Measurements from ENCODE around the gene TUT4. TPM values are rescaled to one million over a fixed set of nuclear protein-coding genes. Genes with fewer than 3 reads are reported as not detected.

Gene TUT4
- total and polyA plus RNA-seq, 2 experiments from 2014 or later = 69.9 to 116 TPM

GRCh38 chr1:52426371-52426770 is 126.5 kb downstream of the TUT4 start (continued):
- no peak for TF ChIP-seq CTCF (conservative IDR thresholded peaks at IDR 0.05; ENCODE audit: low read depth in 2 of 2)

- Histone ChIP-seq H3K27me3 (ENCODE audit: insufficient read depth) (no peaks in the 10 kb centered on the region), H3K27ac (ENCODE audit: low read depth) (peak overlapping the region; percentile 50; the same call in 1 of the 2 replicates), H3K36me3 (ENCODE audit: insufficient read depth) (peaks cover 10% of the 10 kb centered on the region), H3K4me3 (no peak overlapping the region), H3K4me1 (ENCODE audit: insufficient read depth) (0 out of 2 replicates have a peak, but pooled peaks cover 9% of the 10 kb centered on the region), H3K9me2 (ENCODE audit: insufficient read depth) (no peaks in the 10 kb centered on the region), H3K4me2 (no peak overlapping the region), H4K20me1 (replicated peaks; ENCODE audit: insufficient read depth) (0 out of 2 replicates have a peak, but pooled peaks cover 1% of the 10 kb centered on the region), H2AFZ (no peak overlapping the region), H3F3A (replicated peaks; ENCODE audit: low read depth) (0 out of 2 replicates have a peak, but pooled peaks cover 3% of the 10 kb centered on the region), H3K79me2 (replicated peaks; ENCODE audit: insufficient read depth) (no peaks in the 10 kb centered on the region; the same call in 1 of the 2 replicates)
- no peak for ATAC-seq
- no peak for DNase-seq (ENCODE audit: low spot score)
- no peak overlapping the region for H3K4me3 Mint-ChIP-seq
- H3K9me3 Mint-ChIP-seq = no peaks in the 10 kb centered on the region
- peaks cover 15% of the 10 kb centered on the region; the same call in 2 of the 3 replicates for H3K36me3 Mint-ChIP-seq (ENCODE audit: low read depth)
- H3K4me1 Mint-ChIP-seq = peaks cover 7% of the 10 kb centered on the region; the same call in 2 of the 3 replicates
- H3K27ac Mint-ChIP-seq = no peak overlapping the region
- H3K27me3 Mint-ChIP-seq (ENCODE audit: insufficient read depth, low read depth, poor library complexity) = peaks cover 4% of the 10 kb centered on the region
- no peak for TF ChIP-seq EZH2phosphoT487 (IDR thresholded peaks at IDR 0.05; ENCODE audit: unreplicated experiment)
- no peak for TF ChIP-seq STAT1 (IDR thresholded peaks at IDR 0.05; ENCODE audit: unreplicated experiment)
- TF ChIP-seq, protein P1, sequence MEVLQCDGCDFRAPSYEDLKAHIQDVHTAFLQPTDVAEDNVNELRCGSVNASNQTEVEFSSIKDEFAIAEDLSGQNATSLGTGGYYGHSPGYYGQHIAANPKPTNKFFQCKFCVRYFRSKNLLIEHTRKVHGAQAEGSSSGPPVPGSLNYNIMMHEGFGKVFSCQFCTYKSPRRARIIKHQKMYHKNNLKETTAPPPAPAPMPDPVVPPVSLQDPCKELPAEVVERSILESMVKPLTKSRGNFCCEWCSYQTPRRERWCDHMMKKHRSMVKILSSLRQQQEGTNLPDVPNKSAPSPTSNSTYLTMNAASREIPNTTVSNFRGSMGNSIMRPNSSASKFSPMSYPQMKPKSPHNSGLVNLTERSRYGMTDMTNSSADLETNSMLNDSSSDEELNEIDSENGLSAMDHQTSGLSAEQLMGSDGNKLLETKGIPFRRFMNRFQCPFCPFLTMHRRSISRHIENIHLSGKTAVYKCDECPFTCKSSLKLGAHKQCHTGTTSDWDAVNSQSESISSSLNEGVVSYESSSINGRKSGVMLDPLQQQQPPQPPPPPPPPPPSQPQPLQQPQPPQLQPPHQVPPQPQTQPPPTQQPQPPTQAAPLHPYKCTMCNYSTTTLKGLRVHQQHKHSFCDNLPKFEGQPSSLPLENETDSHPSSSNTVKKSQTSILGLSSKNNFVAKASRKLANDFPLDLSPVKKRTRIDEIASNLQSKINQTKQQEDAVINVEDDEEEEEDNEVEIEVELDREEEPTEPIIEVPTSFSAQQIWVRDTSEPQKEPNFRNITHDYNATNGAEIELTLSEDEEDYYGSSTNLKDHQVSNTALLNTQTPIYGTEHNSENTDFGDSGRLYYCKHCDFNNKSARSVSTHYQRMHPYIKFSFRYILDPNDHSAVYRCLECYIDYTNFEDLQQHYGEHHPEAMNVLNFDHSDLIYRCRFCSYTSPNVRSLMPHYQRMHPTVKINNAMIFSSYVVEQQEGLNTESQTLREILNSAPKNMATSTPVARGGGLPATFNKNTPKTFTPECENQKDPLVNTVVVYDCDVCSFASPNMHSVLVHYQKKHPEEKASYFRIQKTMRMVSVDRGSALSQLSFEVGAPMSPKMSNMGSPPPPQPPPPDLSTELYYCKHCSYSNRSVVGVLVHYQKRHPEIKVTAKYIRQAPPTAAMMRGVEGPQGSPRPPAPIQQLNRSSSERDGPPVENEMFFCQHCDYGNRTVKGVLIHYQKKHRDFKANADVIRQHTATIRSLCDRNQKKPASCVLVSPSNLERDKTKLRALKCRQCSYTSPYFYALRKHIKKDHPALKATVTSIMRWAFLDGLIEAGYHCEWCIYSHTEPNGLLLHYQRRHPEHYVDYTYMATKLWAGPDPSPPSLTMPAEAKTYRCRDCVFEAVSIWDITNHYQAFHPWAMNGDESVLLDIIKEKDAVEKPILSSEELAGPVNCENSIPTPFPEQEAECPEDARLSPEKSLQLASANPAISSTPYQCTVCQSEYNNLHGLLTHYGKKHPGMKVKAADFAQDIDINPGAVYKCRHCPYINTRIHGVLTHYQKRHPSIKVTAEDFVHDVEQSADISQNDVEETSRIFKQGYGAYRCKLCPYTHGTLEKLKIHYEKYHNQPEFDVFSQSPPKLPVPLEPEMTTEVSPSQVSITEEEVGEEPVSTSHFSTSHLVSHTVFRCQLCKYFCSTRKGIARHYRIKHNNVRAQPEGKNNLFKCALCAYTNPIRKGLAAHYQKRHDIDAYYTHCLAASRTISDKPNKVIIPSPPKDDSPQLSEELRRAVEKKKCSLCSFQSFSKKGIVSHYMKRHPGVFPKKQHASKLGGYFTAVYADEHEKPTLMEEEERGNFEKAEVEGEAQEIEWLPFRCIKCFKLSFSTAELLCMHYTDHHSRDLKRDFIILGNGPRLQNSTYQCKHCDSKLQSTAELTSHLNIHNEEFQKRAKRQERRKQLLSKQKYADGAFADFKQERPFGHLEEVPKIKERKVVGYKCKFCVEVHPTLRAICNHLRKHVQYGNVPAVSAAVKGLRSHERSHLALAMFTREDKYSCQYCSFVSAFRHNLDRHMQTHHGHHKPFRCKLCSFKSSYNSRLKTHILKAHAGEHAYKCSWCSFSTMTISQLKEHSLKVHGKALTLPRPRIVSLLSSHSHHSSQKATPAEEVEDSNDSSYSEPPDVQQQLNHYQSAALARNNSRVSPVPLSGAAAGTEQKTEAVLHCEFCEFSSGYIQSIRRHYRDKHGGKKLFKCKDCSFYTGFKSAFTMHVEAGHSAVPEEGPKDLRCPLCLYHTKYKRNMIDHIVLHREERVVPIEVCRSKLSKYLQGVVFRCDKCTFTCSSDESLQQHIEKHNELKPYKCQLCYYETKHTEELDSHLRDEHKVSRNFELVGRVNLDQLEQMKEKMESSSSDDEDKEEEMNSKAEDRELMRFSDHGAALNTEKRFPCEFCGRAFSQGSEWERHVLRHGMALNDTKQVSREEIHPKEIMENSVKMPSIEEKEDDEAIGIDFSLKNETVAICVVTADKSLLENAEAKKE (CRISPR knock-in tag; IDR thresholded peaks at IDR 0.05) = no peak
- no peak for TF ChIP-seq NANOG (IDR thresholded peaks at IDR 0.05; ENCODE audit: borderline replicate concordance)
- TF ChIP-seq, protein P2, sequence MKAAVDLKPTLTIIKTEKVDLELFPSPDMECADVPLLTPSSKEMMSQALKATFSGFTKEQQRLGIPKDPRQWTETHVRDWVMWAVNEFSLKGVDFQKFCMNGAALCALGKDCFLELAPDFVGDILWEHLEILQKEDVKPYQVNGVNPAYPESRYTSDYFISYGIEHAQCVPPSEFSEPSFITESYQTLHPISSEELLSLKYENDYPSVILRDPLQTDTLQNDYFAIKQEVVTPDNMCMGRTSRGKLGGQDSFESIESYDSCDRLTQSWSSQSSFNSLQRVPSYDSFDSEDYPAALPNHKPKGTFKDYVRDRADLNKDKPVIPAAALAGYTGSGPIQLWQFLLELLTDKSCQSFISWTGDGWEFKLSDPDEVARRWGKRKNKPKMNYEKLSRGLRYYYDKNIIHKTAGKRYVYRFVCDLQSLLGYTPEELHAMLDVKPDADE (IDR thresholded peaks at IDR 0.05) = no peak
- no peak for TF ChIP-seq ZNF114 (CRISPR knock-in tag; IDR thresholded peaks at IDR 0.05)
- no peak for TF ChIP-seq EZH2 (IDR thresholded peaks at IDR 0.05; ENCODE audit: low read depth, unreplicated experiment)
- no peak for TF ChIP-seq CTCF (conservative IDR thresholded peaks at IDR 0.05; ENCODE audit: low read depth in 2 of 2)
- TF ChIP-seq, protein P3, sequence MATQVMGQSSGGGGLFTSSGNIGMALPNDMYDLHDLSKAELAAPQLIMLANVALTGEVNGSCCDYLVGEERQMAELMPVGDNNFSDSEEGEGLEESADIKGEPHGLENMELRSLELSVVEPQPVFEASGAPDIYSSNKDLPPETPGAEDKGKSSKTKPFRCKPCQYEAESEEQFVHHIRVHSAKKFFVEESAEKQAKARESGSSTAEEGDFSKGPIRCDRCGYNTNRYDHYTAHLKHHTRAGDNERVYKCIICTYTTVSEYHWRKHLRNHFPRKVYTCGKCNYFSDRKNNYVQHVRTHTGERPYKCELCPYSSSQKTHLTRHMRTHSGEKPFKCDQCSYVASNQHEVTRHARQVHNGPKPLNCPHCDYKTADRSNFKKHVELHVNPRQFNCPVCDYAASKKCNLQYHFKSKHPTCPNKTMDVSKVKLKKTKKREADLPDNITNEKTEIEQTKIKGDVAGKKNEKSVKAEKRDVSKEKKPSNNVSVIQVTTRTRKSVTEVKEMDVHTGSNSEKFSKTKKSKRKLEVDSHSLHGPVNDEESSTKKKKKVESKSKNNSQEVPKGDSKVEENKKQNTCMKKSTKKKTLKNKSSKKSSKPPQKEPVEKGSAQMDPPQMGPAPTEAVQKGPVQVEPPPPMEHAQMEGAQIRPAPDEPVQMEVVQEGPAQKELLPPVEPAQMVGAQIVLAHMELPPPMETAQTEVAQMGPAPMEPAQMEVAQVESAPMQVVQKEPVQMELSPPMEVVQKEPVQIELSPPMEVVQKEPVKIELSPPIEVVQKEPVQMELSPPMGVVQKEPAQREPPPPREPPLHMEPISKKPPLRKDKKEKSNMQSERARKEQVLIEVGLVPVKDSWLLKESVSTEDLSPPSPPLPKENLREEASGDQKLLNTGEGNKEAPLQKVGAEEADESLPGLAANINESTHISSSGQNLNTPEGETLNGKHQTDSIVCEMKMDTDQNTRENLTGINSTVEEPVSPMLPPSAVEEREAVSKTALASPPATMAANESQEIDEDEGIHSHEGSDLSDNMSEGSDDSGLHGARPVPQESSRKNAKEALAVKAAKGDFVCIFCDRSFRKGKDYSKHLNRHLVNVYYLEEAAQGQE (IDR thresholded peaks at IDR 0.05; ENCODE audit: unreplicated experiment) = no peak
Observed at GRCh38 chr1:52424813-52425212, 128.1 kb downstream of the TUT4 start.

All from GM23338 (cell line).